HEK293 (cell line): ENCODE data around the gene LTBP1.

ENCODE experiments used
- CTCF ChIA-PET: fragments of 350-600 bp; formaldehyde crosslinking; extraction: SDS; loops from one replicate; lab custom pipeline; 2021; ENCODE audit warnings: antibody characterized with exemption; lab: Yijun Ruan, JAX
- POLR2A ChIA-PET: fragments of 300-600 bp; formaldehyde crosslinking; extraction: SDS; loops from one replicate; lab custom pipeline; 2020; ENCODE audit warnings: antibody characterized with exemption, inconsistent platforms; lab: Yijun Ruan, JAX
- H3K27ac ChIP-seq: fragments of 200-500 bp; sonication (Bioruptor generic); 2 replicates; pipeline ENCODE4 v1.5.1; 2014; ENCODE audit warnings: low read depth, low read length, control low read depth, inconsistent platforms; ENCODE audit errors: extremely low read depth
- H3K36me3 ChIP-seq, 2 experiments: fragments of 200-500 bp in 1 of 2; sonication (Bioruptor generic) in 1 of 2; 1 replicate in 1 of 2; 2 replicates in 1 of 2; pipeline ENCODE4 v1.5.1; 2014 to 2017; ENCODE audit warnings: inconsistent platforms in 2 of 2, low read length in 2 of 2; ENCODE audit not compliant: control insufficient read depth in 2 of 2, insufficient read depth in 1 of 2
- H3K4me1 ChIP-seq: fragments of 200-500 bp; sonication (Bioruptor generic); 2 replicates; pipeline ENCODE4 v1.5.1; 2014; ENCODE audit warnings: mild to moderate bottlenecking, low read length, inconsistent platforms; ENCODE audit not compliant: control insufficient read depth, insufficient read depth
- H3K4me3 ChIP-seq: 2 replicates; pipeline ENCODE4 v1.5.1; 2011; ENCODE audit warnings: low read depth, mild to moderate bottlenecking, control low read depth, low read length, moderate library complexity
- H3K9me3 ChIP-seq: fragments of 200-500 bp; sonication (Bioruptor generic); 2 replicates; pipeline ENCODE4 v1.5.1; 2014; ENCODE audit warnings: low read depth, low read length, inconsistent platforms; ENCODE audit not compliant: control insufficient read depth, insufficient read depth
- GLIS2 ChIP-seq: fragments of 450-650 bp; formaldehyde crosslinking; IDR thresholded peaks from 2 replicates; pipeline ENCODE4 v1.5.1; 2016; ENCODE audit warnings: missing biosample characterization, missing genetic modification characterization
- KLF10 ChIP-seq: fragments of 450-650 bp; IDR thresholded peaks from 2 replicates; pipeline ENCODE4 v1.5.1; 2018; ENCODE audit warnings: missing biosample characterization, mild to moderate bottlenecking, missing genetic modification characterization
- MEIS1 ChIP-seq: sonication (generic); formaldehyde crosslinking; IDR thresholded peaks from 2 replicates; pipeline ENCODE4 v1.8.1; 2022; ENCODE audit warnings: missing genetic modification reagents, mild to moderate bottlenecking, borderline replicate concordance
- PRDM1 ChIP-seq: fragments of 450-650 bp; formaldehyde crosslinking; IDR thresholded peaks from 2 replicates; pipeline ENCODE4; 2016; ENCODE audit warnings: missing biosample characterization, missing genetic modification characterization
- SCRT1 ChIP-seq: fragments of 450-650 bp; formaldehyde crosslinking; IDR thresholded peaks from 2 replicates; pipeline ENCODE4 v1.5.1; 2016; ENCODE audit warnings: missing biosample characterization, missing genetic modification characterization, borderline replicate concordance
- SETDB1 ChIP-seq: IDR thresholded peaks from one replicate; pipeline ENCODE4 v1.6.1; 2017; ENCODE audit warnings: mild to moderate bottlenecking, low read length, moderate library complexity, mixed read lengths; ENCODE audit not compliant: insufficient read length
- ZBTB17 ChIP-seq: fragments of 450-650 bp; formaldehyde crosslinking; IDR thresholded peaks from 2 replicates; pipeline ENCODE4 v1.5.1; 2016; ENCODE audit warnings: missing biosample characterization, missing genetic modification characterization
- ZBTB6 ChIP-seq: fragments of 450-650 bp; formaldehyde crosslinking; IDR thresholded peaks from 2 replicates; pipeline ENCODE4 v1.5.1; 2017; ENCODE audit warnings: missing biosample characterization, missing genetic modification characterization
- ZFP37 ChIP-seq: fragments of 450-650 bp; formaldehyde crosslinking; IDR thresholded peaks from 2 replicates; pipeline ENCODE4 v1.5.1; 2016; ENCODE audit warnings: missing biosample characterization, missing genetic modification characterization
- ZFP41 ChIP-seq: fragments of 450-650 bp; formaldehyde crosslinking; IDR thresholded peaks from 2 replicates; pipeline ENCODE4 v1.5.1; 2016; ENCODE audit warnings: missing biosample characterization, missing genetic modification characterization, borderline replicate concordance
- ZNF133 ChIP-seq: fragments of 450-650 bp; formaldehyde crosslinking; IDR thresholded peaks from 2 replicates; pipeline ENCODE4 v1.5.1; 2016; ENCODE audit warnings: missing biosample characterization, missing genetic modification characterization
- ZNF157 ChIP-seq: fragments of 450-650 bp; formaldehyde crosslinking; IDR thresholded peaks from 2 replicates; pipeline ENCODE4 v1.5.1; 2016; ENCODE audit warnings: missing biosample characterization, missing genetic modification characterization
- ZNF175 ChIP-seq: fragments of 450-650 bp; formaldehyde crosslinking; IDR thresholded peaks from 2 replicates; pipeline ENCODE4 v1.5.1; 2016; ENCODE audit warnings: missing biosample characterization, missing genetic modification characterization
- ZNF19 ChIP-seq: fragments of 450-650 bp; formaldehyde crosslinking; IDR thresholded peaks from 2 replicates; pipeline ENCODE4; 2016; ENCODE audit warnings: missing biosample characterization, missing genetic modification characterization, low read depth
- ZNF2 ChIP-seq: fragments of 450-650 bp; formaldehyde crosslinking; IDR thresholded peaks from 2 replicates; pipeline ENCODE4 v1.5.1; 2016; ENCODE audit warnings: missing biosample characterization, missing genetic modification characterization
- ZNF202 ChIP-seq: fragments of 450-650 bp; formaldehyde crosslinking; IDR thresholded peaks from 2 replicates; pipeline ENCODE4 v1.5.1; 2016; ENCODE audit warnings: missing biosample characterization, missing genetic modification characterization, borderline replicate concordance
- ZNF214 ChIP-seq: fragments of 450-650 bp; formaldehyde crosslinking; IDR thresholded peaks from 2 replicates; pipeline ENCODE4 v1.5.1; 2017; ENCODE audit warnings: missing biosample characterization, mild to moderate bottlenecking, missing genetic modification characterization, borderline replicate concordance
- ZNF266 ChIP-seq: fragments of 450-650 bp; formaldehyde crosslinking; IDR thresholded peaks from 2 replicates; pipeline ENCODE4 v1.5.1; 2016; ENCODE audit warnings: missing biosample characterization, missing genetic modification characterization, low read depth
- ZNF37A ChIP-seq: fragments of 450-650 bp; IDR thresholded peaks from 2 replicates; pipeline ENCODE4 v1.5.1; 2018; ENCODE audit warnings: missing biosample characterization, missing genetic modification characterization
- ZNF391 ChIP-seq: fragments of 450-650 bp; formaldehyde crosslinking; IDR thresholded peaks from 2 replicates; pipeline ENCODE4 v1.5.1; 2016; ENCODE audit warnings: low read depth, missing biosample characterization, missing genetic modification characterization, borderline replicate concordance
- ZNF473 ChIP-seq: fragments of 450-650 bp; formaldehyde crosslinking; IDR thresholded peaks from 2 replicates; pipeline ENCODE4 v1.5.1; 2017; ENCODE audit warnings: missing biosample characterization, missing genetic modification characterization
- ZNF521 ChIP-seq: fragments of 450-650 bp; formaldehyde crosslinking; IDR thresholded peaks from 2 replicates; pipeline ENCODE4 v1.5.1; 2017; ENCODE audit warnings: missing biosample characterization, mild to moderate bottlenecking, missing genetic modification characterization
- ZNF529 ChIP-seq: fragments of 450-650 bp; formaldehyde crosslinking; IDR thresholded peaks from 2 replicates; pipeline ENCODE4 v1.5.1; 2017; ENCODE audit warnings: missing genetic modification characterization, missing biosample characterization; ENCODE audit not compliant: insufficient replicate concordance
- ZNF555 ChIP-seq: fragments of 450-650 bp; formaldehyde crosslinking; conservative IDR thresholded peaks from 2 replicates; pipeline ENCODE4 v1.5.1; 2017; ENCODE audit warnings: missing biosample characterization, mild to moderate bottlenecking, missing genetic modification characterization, inconsistent platforms
- ZNF610 ChIP-seq: fragments of 450-650 bp; formaldehyde crosslinking; IDR thresholded peaks from 2 replicates; pipeline ENCODE4 v1.5.1; 2016; ENCODE audit warnings: missing biosample characterization, missing genetic modification characterization, borderline replicate concordance
- ZNF677 ChIP-seq: fragments of 450-650 bp; IDR thresholded peaks from 2 replicates; pipeline ENCODE4 v1.5.0; 2018; ENCODE audit warnings: missing biosample characterization, mild to moderate bottlenecking, missing genetic modification characterization, moderate library complexity
- ZNF768 ChIP-seq: fragments of 450-650 bp; formaldehyde crosslinking; IDR thresholded peaks from 2 replicates; pipeline ENCODE4 v1.5.1; 2018; ENCODE audit warnings: missing biosample characterization, mild to moderate bottlenecking, missing genetic modification characterization
- ZNF843 ChIP-seq: fragments of 450-650 bp; formaldehyde crosslinking; IDR thresholded peaks from 2 replicates; pipeline ENCODE4 v1.5.1; 2016; ENCODE audit warnings: missing biosample characterization, missing genetic modification characterization
- TF ChIP-seq, protein P1 (sequence below): fragments of 450-650 bp; formaldehyde crosslinking; IDR thresholded peaks from 2 replicates; pipeline ENCODE4 v1.5.1; 2016; ENCODE audit warnings: missing biosample characterization, missing genetic modification characterization
- TF ChIP-seq, protein P2 (sequence below): fragments of 450-650 bp; formaldehyde crosslinking; IDR thresholded peaks from 2 replicates; pipeline ENCODE4 v1.5.0; 2017; ENCODE audit warnings: missing biosample characterization, missing genetic modification characterization, borderline replicate concordance
- TF ChIP-seq, protein P3 (sequence below): fragments of 450-650 bp; formaldehyde crosslinking; conservative IDR thresholded peaks from 2 replicates; pipeline ENCODE4 v1.5.1; 2016; ENCODE audit warnings: low read depth, missing biosample characterization, missing genetic modification characterization

LTBP1 gene

GRCh38 chr2:32937602-32938448, 8.9 kb upstream of the LTBP1 start:
- ChIA-PET POLR2A (no interaction called here), CTCF (interaction anchor here (0.5 to 0.9 kb wide), 3 partner anchors 90 to 611 kb away, joined by 3 to 5 read pairs (median 4); no protein-coding TSS in a partner anchor)
- no peak overlapping the region for H3K27ac ChIP-seq

DNA sequence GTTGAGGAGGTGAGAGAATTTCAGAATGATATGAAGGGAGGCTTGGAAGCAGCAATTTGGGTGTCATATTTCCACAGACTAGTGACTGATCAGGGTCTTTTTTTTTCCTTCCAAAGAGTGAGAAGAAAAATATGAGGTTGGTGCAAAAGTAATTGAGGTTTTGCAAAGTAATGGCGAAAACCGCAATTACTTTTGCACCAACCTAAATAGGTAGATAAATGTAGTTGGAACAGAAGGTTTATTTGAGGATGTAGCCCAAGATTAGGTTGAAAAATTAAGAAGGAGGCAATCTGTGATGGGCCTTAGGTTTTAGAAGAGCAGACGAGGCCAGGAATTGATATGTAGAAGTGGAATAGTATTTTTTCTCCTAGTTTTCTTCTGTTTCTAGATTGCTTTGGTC, 7.8 kb upstream of the LTBP1 start:
- CTCF ChIA-PET = interaction anchor here (0.6 to 0.9 kb wide), 2 partner anchors 93 to 645 kb away, joined by 4 read pairs; no protein-coding TSS in a partner anchor
- POLR2A ChIA-PET = no interaction called here
- no peaks in the 10 kb centered on the region for H3K9me3 ChIP-seq
- peaks cover 13% of the 10 kb centered on the region for H3K4me1 ChIP-seq
- no peaks in the 10 kb centered on the region for H3K36me3 ChIP-seq
- H3K4me3 ChIP-seq = no peak overlapping the region
- H3K27ac ChIP-seq = no peak overlapping the region
- TF ChIP-seq ZNF266 (tag by site-specific recombination) (no peak), ZNF843 (tag by site-specific recombination) (no peak), SCRT1 (tag by site-specific recombination) (no peak), ZNF677 (tag by site-specific recombination) (no peak), ZNF157 (tag by site-specific recombination) (no peak), SETDB1 (no peak), ZFP41 (tag by site-specific recombination) (no peak), ZNF214 (tag by site-specific recombination) (no peak), ZNF610 (tag by site-specific recombination) (no peak), ZFP37 (tag by site-specific recombination) (no peak), ZNF521 (tag by site-specific recombination) (no peak), MEIS1 (no peak)

More at GRCh38 chr2:32937602-32938448, 8.9 kb upstream of the LTBP1 start:
- no peak overlapping the region for H3K4me3 ChIP-seq
- no peaks in the 10 kb centered on the region for H3K36me3 ChIP-seq
- H3K4me1 ChIP-seq = peaks cover 9% of the 10 kb centered on the region
- no peaks in the 10 kb centered on the region for H3K9me3 ChIP-seq
- TF ChIP-seq, protein P1, sequence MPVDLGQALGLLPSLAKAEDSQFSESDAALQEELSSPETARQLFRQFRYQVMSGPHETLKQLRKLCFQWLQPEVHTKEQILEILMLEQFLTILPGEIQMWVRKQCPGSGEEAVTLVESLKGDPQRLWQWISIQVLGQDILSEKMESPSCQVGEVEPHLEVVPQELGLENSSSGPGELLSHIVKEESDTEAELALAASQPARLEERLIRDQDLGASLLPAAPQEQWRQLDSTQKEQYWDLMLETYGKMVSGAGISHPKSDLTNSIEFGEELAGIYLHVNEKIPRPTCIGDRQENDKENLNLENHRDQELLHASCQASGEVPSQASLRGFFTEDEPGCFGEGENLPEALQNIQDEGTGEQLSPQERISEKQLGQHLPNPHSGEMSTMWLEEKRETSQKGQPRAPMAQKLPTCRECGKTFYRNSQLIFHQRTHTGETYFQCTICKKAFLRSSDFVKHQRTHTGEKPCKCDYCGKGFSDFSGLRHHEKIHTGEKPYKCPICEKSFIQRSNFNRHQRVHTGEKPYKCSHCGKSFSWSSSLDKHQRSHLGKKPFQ (tag by site-specific recombination) = no peak
- no peak for TF ChIP-seq ZNF2 (tag by site-specific recombination)
- no peak for TF ChIP-seq ZNF555
- TF ChIP-seq KLF10 (tag by site-specific recombination) = no peak
- TF ChIP-seq ZNF391 (tag by site-specific recombination) = no peak
- TF ChIP-seq ZNF529 = no peak
- TF ChIP-seq GLIS2 (tag by site-specific recombination) = no peak
- TF ChIP-seq ZBTB6 = no peak
- no peak for TF ChIP-seq ZNF175
- TF ChIP-seq ZNF19 = no peak
- TF ChIP-seq ZNF768 (tag by site-specific recombination) = no peak
- no peak for TF ChIP-seq PRDM1 (tag by site-specific recombination)
- TF ChIP-seq, protein P2, sequence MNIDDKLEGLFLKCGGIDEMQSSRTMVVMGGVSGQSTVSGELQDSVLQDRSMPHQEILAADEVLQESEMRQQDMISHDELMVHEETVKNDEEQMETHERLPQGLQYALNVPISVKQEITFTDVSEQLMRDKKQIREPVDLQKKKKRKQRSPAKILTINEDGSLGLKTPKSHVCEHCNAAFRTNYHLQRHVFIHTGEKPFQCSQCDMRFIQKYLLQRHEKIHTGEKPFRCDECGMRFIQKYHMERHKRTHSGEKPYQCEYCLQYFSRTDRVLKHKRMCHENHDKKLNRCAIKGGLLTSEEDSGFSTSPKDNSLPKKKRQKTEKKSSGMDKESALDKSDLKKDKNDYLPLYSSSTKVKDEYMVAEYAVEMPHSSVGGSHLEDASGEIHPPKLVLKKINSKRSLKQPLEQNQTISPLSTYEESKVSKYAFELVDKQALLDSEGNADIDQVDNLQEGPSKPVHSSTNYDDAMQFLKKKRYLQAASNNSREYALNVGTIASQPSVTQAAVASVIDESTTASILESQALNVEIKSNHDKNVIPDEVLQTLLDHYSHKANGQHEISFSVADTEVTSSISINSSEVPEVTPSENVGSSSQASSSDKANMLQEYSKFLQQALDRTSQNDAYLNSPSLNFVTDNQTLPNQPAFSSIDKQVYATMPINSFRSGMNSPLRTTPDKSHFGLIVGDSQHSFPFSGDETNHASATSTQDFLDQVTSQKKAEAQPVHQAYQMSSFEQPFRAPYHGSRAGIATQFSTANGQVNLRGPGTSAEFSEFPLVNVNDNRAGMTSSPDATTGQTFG (tag by site-specific recombination) = no peak
- no peak for TF ChIP-seq ZNF37A (tag by site-specific recombination)
- TF ChIP-seq ZNF473 (tag by site-specific recombination) = no peak
- TF ChIP-seq ZNF202 (tag by site-specific recombination) = no peak
- no peak for TF ChIP-seq ZNF133 (tag by site-specific recombination)
- TF ChIP-seq ZBTB17 (tag by site-specific recombination) = no peak
- TF ChIP-seq, protein P3, sequence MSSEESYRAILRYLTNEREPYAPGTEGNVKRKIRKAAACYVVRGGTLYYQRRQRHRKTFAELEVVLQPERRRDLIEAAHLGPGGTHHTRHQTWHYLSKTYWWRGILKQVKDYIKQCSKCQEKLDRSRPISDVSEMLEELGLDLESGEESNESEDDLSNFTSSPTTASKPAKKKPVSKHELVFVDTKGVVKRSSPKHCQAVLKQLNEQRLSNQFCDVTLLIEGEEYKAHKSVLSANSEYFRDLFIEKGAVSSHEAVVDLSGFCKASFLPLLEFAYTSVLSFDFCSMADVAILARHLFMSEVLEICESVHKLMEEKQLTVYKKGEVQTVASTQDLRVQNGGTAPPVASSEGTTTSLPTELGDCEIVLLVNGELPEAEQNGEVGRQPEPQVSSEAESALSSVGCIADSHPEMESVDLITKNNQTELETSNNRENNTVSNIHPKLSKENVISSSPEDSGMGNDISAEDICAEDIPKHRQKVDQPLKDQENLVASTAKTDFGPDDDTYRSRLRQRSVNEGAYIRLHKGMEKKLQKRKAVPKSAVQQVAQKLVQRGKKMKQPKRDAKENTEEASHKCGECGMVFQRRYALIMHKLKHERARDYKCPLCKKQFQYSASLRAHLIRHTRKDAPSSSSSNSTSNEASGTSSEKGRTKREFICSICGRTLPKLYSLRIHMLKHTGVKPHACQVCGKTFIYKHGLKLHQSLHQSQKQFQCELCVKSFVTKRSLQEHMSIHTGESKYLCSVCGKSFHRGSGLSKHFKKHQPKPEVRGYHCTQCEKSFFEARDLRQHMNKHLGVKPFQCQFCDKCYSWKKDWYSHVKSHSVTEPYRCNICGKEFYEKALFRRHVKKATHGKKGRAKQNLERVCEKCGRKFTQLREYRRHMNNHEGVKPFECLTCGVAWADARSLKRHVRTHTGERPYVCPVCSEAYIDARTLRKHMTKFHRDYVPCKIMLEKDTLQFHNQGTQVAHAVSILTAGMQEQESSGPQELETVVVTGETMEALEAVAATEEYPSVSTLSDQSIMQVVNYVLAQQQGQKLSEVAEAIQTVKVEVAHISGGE = no peak
